ENCODE measurements around the gene MAGEF1.

- TF ChIP-seq ZNF274 (IDR thresholded peaks at IDR 0.05; ENCODE audit: low read depth, low read length), result no peak
- TF ChIP-seq SUZ12 (IDR thresholded peaks at IDR 0.05; ENCODE audit: extremely low read depth, insufficient read depth, insufficient read length), result no peak
Measured at GRCh38 chr3:184666442-184666841, 45.4 kb downstream of the MAGEF1 start.
